A673 (cell line): Measurements from ENCODE around the gene CYS1. TPM values are rescaled to one million over a fixed set of nuclear protein-coding genes. Genes with fewer than 3 reads are reported as not detected.

ENCODE experiments used
- BruUV-seq: library from RNA; stranded (reverse); fragments of 400-500 nt; replicated peaks from 2 replicates; lab custom pipeline; 2021; lab: Mats Ljungman, UMichigan
- CTCF ChIA-PET: fragments of 300-600 bp; sonication (Branson Sonifier 250); formaldehyde crosslinking; loops from one replicate; lab custom pipeline; 2022; ENCODE audit warnings: antibody characterized with exemption; lab: Charles Lee
- POLR2A ChIA-PET: fragments of 300-600 bp; sonication (Branson Sonifier 250); formaldehyde crosslinking; loops from one replicate; lab custom pipeline; 2022; ENCODE audit warnings: antibody characterized with exemption; ENCODE audit not compliant: low non-redundant PET; lab: Charles Lee
- DNase-seq: peaks from one replicate; pipeline ENCODE4 v3.0.0-alpha.2; 2015; ENCODE audit warnings: low spot score
- H3K27ac ChIP-seq: fragments of 200-600 bp; sonication (generic); 2 replicates; pipeline ENCODE4 v1.5.1; 2016; ENCODE audit warnings: mixed run types, low read depth, mild to moderate bottlenecking, mixed read lengths, antibody characterized with exemption, low read length; ENCODE audit not compliant: poor library complexity, severe bottlenecking
- H3K27me3 ChIP-seq: fragments of 200-600 bp; sonication (generic); replicated peaks from 2 replicates; pipeline ENCODE4 v1.6.1; 2017; ENCODE audit warnings: mixed run types, low read depth, mild to moderate bottlenecking, mixed read lengths, antibody characterized with exemption, low read length; ENCODE audit not compliant: insufficient read depth, poor library complexity
- H3K36me3 ChIP-seq: fragments of 200-600 bp; sonication (generic); 2 replicates; pipeline ENCODE4 v1.6.1; 2016; ENCODE audit warnings: mixed run types, mild to moderate bottlenecking, mixed read lengths, antibody characterized with exemption, low read length; ENCODE audit not compliant: insufficient read depth, poor library complexity, severe bottlenecking
- H3K4me1 ChIP-seq: fragments of 200-600 bp; sonication (generic); 2 replicates; pipeline ENCODE4 v1.6.1; 2017; ENCODE audit warnings: mixed run types, mild to moderate bottlenecking, mixed read lengths, antibody characterized with exemption, low read length; ENCODE audit not compliant: insufficient read depth, poor library complexity, severe bottlenecking
- H3K4me3 ChIP-seq: fragments of 200-600 bp; sonication (generic); 2 replicates; pipeline ENCODE4 v1.5.1; 2016; ENCODE audit warnings: low read depth, mixed run types, mild to moderate bottlenecking, mixed read lengths, low read length; ENCODE audit not compliant: poor library complexity, severe bottlenecking
- H3K9me3 ChIP-seq: fragments of 200-600 bp; sonication (generic); 2 replicates; pipeline ENCODE4 v1.6.1; 2016; ENCODE audit warnings: mixed run types, low read depth, mild to moderate bottlenecking, mixed read lengths, antibody characterized with exemption, low read length; ENCODE audit not compliant: poor library complexity, severe bottlenecking
- EZH2 ChIP-seq: fragments of 200-600 bp; sonication (generic); IDR thresholded peaks from 2 replicates; pipeline ENCODE4 v1.6.1; 2017; ENCODE audit warnings: borderline replicate concordance, low read depth, mild to moderate bottlenecking, mixed read lengths, antibody characterized with exemption, low read length; ENCODE audit not compliant: poor library complexity, severe bottlenecking
- intact Hi-C: fragments of 100-400 bp; cut with micrococcal nuclease; formaldehyde crosslinking; loops from one replicate; pipeline ENCODE4 v1.10.0; 2022; ENCODE audit not compliant: unreplicated experiment
- total RNA-seq: library from RNA; stranded (reverse); gene quantifications from 2 replicates; pipeline ENCODE4 v1.2.3, GENCODE V29; 2021
- TF ChIP-seq, protein P1 (sequence below): fragments of 300-800, 200-600 bp; sonication (generic); conservative IDR thresholded peaks from 2 replicates; pipeline ENCODE4 v1.5.1; 2017; ENCODE audit warnings: low read depth, mild to moderate bottlenecking, antibody characterized with exemption, low read length, moderate library complexity, mixed read lengths

Gene CYS1
- total RNA-seq, 1 experiment from 2014 or later: not detected

- CTCF ChIA-PET: interaction anchor here (0.5 kb wide), 1 partner anchor 351 kb away, joined by 9 read pairs; no protein-coding TSS in a partner anchor
- Histone ChIP-seq H3K4me3 (no peak overlapping the region), H3K27me3 (no peaks in the 10 kb centered on the region), H3K27ac (no peak overlapping the region), H3K9me3 (peaks cover 6% of the 10 kb centered on the region), H3K4me1 (no peaks in the 10 kb centered on the region), H3K36me3 (no peaks in the 10 kb centered on the region)
- no peak for DNase-seq
- POLR2A ChIA-PET: no interaction called here
- BruUV-seq: no TSS peak
- TF ChIP-seq, protein P1, sequence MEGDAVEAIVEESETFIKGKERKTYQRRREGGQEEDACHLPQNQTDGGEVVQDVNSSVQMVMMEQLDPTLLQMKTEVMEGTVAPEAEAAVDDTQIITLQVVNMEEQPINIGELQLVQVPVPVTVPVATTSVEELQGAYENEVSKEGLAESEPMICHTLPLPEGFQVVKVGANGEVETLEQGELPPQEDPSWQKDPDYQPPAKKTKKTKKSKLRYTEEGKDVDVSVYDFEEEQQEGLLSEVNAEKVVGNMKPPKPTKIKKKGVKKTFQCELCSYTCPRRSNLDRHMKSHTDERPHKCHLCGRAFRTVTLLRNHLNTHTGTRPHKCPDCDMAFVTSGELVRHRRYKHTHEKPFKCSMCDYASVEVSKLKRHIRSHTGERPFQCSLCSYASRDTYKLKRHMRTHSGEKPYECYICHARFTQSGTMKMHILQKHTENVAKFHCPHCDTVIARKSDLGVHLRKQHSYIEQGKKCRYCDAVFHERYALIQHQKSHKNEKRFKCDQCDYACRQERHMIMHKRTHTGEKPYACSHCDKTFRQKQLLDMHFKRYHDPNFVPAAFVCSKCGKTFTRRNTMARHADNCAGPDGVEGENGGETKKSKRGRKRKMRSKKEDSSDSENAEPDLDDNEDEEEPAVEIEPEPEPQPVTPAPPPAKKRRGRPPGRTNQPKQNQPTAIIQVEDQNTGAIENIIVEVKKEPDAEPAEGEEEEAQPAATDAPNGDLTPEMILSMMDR: no peak
- no peak for TF ChIP-seq EZH2
- intact Hi-C loops: no loop called here
Measured at GRCh38 chr2:10067330-10067729, 12.9 kb downstream of the CYS1 start.

GRCh38 chr2:10065773-10066055 lies 14.5 kb downstream of the CYS1 start:
- no TSS peak for BruUV-seq
- CTCF ChIA-PET: interaction anchor here (0.6 to 0.7 kb wide), 3 partner anchors 31 to 342 kb away, joined by 3 to 4 read pairs (median 3); no protein-coding TSS in a partner anchor

DNA sequence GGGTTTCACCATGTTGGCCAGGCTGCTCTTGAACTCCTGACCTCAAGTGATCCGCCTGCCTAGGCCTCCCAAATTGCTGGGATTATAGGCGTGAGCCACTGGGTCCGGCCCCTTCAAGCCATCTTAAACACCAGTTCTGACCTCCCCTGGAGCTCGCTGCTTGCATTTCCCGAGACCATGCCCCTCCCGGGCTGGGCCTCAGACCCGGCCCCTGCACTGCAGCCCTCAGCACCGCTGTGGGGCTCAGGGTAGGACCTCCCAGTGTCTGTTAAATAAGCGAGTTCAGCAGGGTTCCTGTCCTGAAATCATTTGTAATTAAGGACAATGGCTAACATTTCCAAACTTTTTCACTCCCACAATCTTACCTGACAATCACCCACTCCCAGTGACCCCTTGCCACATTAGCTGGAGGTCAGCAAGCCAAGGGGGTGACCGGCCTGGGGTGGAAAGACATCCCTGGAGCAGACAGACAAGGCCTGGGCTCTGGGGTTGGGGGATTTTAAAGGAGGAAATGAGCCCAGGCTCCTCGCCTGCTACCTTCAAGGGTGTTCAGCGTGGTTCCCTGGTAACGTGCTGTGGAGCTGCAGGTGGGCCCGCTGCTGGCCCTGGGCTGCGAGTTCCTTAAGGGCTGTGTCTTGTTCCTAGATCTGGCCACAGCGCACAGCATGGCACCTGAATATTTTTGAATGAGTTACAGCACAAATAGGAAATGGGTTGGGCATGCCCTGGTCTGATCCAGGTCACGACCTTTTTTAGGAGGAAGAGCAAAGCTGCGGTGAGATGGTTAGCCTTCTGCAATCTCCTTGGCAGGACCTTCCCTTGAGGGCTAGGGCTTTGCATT lies 15.1 kb downstream of the CYS1 start:
- Histone ChIP-seq H3K9me3 (peaks cover 6% of the 10 kb centered on the region), H3K4me3 (no peak overlapping the region), H3K27ac (no peak overlapping the region), H3K4me1 (no peaks in the 10 kb centered on the region), H3K36me3 (no peaks in the 10 kb centered on the region), H3K27me3 (no peaks in the 10 kb centered on the region)
- TF ChIP-seq, protein P1: no peak
- TF ChIP-seq EZH2: no peak
- ChIA-PET POLR2A (interaction anchor here (0.7 kb wide), 1 partner anchor 444 kb away, joined by 4 read pairs; no protein-coding TSS in a partner anchor), CTCF (interaction anchor here (0.6 to 0.7 kb wide), 3 partner anchors 32 to 343 kb away, joined by 3 to 4 read pairs (median 3); no protein-coding TSS in a partner anchor)
- DNase-seq: no peak
- no TSS peak for BruUV-seq
- intact Hi-C loops: no loop called here

More at GRCh38 chr2:10065773-10066055, 14.5 kb downstream of the CYS1 start:
- H3K4me1 ChIP-seq: no peaks in the 10 kb centered on the region
- POLR2A ChIA-PET: interaction anchor here (0.7 kb wide), 1 partner anchor 444 kb away, joined by 4 read pairs; no protein-coding TSS in a partner anchor
- H3K36me3 ChIP-seq: no peaks in the 10 kb centered on the region
- peaks cover 6% of the 10 kb centered on the region for H3K9me3 ChIP-seq
- H3K27ac ChIP-seq: no peak overlapping the region
- DNase-seq: no peak
- TF ChIP-seq, protein P1: no peak
- TF ChIP-seq EZH2: no peak
- intact Hi-C loops: no loop called here
- no peak overlapping the region for H3K4me3 ChIP-seq
- no peaks in the 10 kb centered on the region for H3K27me3 ChIP-seq
